ENCODE results near the gene CEP295NL.

DNA sequence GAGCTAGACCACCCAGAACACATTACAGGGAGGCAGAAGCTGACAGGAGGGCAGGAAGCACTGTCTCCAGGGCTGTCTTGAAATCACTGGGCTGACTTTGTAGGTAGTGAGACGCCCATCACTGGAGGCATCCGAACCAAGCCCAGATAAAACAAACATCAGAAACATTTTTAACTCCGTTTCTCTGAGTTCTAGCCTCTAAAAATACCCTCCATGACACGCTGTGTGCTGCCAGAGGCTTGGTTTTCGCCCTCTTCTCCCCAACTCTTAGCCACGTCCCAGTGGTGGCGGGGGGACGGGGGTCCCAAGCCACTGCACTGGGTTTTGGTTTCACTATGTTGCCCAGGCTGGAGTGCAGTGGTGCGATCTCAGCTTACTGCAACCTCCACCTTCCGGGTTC is 1.2 kb downstream of the CEP295NL start:
- TF ChIP-seq, protein P1, sequence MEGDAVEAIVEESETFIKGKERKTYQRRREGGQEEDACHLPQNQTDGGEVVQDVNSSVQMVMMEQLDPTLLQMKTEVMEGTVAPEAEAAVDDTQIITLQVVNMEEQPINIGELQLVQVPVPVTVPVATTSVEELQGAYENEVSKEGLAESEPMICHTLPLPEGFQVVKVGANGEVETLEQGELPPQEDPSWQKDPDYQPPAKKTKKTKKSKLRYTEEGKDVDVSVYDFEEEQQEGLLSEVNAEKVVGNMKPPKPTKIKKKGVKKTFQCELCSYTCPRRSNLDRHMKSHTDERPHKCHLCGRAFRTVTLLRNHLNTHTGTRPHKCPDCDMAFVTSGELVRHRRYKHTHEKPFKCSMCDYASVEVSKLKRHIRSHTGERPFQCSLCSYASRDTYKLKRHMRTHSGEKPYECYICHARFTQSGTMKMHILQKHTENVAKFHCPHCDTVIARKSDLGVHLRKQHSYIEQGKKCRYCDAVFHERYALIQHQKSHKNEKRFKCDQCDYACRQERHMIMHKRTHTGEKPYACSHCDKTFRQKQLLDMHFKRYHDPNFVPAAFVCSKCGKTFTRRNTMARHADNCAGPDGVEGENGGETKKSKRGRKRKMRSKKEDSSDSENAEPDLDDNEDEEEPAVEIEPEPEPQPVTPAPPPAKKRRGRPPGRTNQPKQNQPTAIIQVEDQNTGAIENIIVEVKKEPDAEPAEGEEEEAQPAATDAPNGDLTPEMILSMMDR (IDR thresholded peaks at IDR 0.05; ENCODE audit: low read length) = no peak
- TF ChIP-seq EZH2 (IDR thresholded peaks at IDR 0.05; ENCODE audit: borderline replicate concordance, low read length) = no peak
